A549 treated with Mapracorat at 1 μM for 4 hours (cell line): ENCODE results near the gene GLIPR1L2. TPM values are rescaled to one million over a fixed set of nuclear protein-coding genes. Genes with fewer than 3 reads are reported as not detected.

Experiments
- total RNA-seq: library from RNA; stranded (reverse); fragments of 200-300 nt; extraction: Qiagen RNA extraction; gene quantifications from 5 replicates; pipeline ENCODE4 v1.2.3, GENCODE V29; 2022

Gene GLIPR1L2
- 0.09 to 0.33 TPM (median 0.24 TPM) in 5 replicates for total RNA-seq

GRCh38 chr12:75390899-75391538, at the start of gene GLIPR1L2:
Gene GLIPR1L2, plus strand, starts transcription at chr12:75391089. Its CDS starts 28 bp downstream, at chr12:75391117.

GRCh38 chr12:75480469-75480949, 89.6 kb downstream of the GLIPR1L2 start, which contains the start of gene GLIPR1:
Gene GLIPR1, plus strand, starts transcription at chr12:75480755. Its CDS starts 126 bp downstream, at chr12:75480881.

Other genes starting within 250 kb of the GLIPR1L2 start
- not detected in 5 replicates for gene KCNC2, start 181.2 kb upstream of the GLIPR1L2 start, total RNA-seq
- 0.90 to 1.6 TPM (median 1.4 TPM) in 5 replicates for gene CAPS2, start 60.8 kb upstream of the GLIPR1L2 start, total RNA-seq
- not detected in 5 replicates for gene GLIPR1L1, start 56.4 kb upstream of the GLIPR1L2 start, total RNA-seq
- gene GLIPR1, start 89.7 kb downstream of the GLIPR1L2 start, total RNA-seq = 24.6 to 33.6 TPM (median 28.0 TPM) in 5 replicates
- gene KRR1, start 120.5 kb downstream of the GLIPR1L2 start, total RNA-seq = 53.2 to 77.1 TPM (median 58.0 TPM) in 5 replicates